Measurements from ENCODE around the gene GSN. TPM values are rescaled to one million over a fixed set of nuclear protein-coding genes. Genes with fewer than 3 reads are reported as not detected.
A peak's percentile ranks its signal among the peaks of the same experiment; 100 is the strongest.

GSN gene
- polyA plus RNA-seq, 3 donors: 67.4 to 187 (median 95.8) TPM

- Mint-ChIP-seq H3K9me3 (peaks cover 0 to 13% (median 6%) of the 10 kb centered on the region in 7 donors), H3K27ac (no peak overlapping the region), H3K36me3 (peaks cover 0 to 8% of the 10 kb centered on the region in 2 donors), H3K4me3 (no peak overlapping the region), H3K4me1 (peaks cover 18% of the 10 kb centered on the region), H3K27me3 (ENCODE audit: low read depth in 3 of 3) (no peaks in the 10 kb centered on the region)
- Histone ChIP-seq H3K27ac (ENCODE audit: low read depth in 1 of 2, low read length in 2 of 2) (no peak overlapping the region), H3K27me3 (ENCODE audit: control insufficient read depth in 2 of 2, insufficient read depth in 2 of 2, low read length in 2 of 2) (no peaks in the 10 kb centered on the region), H3K4me2 (replicated peaks; ENCODE audit: extremely low read depth, low read length, poor library complexity, severe bottlenecking) (no peak overlapping the region), H3K9ac (ENCODE audit: insufficient read depth, low read length, poor library complexity, severe bottlenecking) (no peak overlapping the region), H3K79me2 (ENCODE audit: insufficient read depth, low read length) (no peaks in the 10 kb centered on the region), H4K20me1 (ENCODE audit: insufficient read depth, low read length) (no peaks in the 10 kb centered on the region), H2AFZ (ENCODE audit: insufficient read depth, low read depth, low read length, poor library complexity, severe bottlenecking) (no peak overlapping the region), H3K4me1 (ENCODE audit: control insufficient read depth in 1 of 2, insufficient read depth in 2 of 2, low read length in 2 of 2) (peaks cover 12 to 15% of the 10 kb centered on the region in 2 donors), H3K36me3 (replicated peaks in 1 of 2; ENCODE audit: control insufficient read depth in 1 of 2, insufficient read depth in 2 of 2, low read length in 2 of 2) (no peaks in the 10 kb centered on the region), H3K9me3 (replicated peaks in 1 of 2; ENCODE audit: control insufficient read depth in 1 of 2, insufficient read depth in 1 of 2, low read length in 2 of 2) (peaks cover 4 to 5% of the 10 kb centered on the region in 2 donors), H3K4me3 (replicated peaks in 1 of 3; ENCODE audit: low read depth in 2 of 3, low read length in 3 of 3) (no peak overlapping the region)
- DNase-seq: no peak
- TF ChIP-seq, protein P1, sequence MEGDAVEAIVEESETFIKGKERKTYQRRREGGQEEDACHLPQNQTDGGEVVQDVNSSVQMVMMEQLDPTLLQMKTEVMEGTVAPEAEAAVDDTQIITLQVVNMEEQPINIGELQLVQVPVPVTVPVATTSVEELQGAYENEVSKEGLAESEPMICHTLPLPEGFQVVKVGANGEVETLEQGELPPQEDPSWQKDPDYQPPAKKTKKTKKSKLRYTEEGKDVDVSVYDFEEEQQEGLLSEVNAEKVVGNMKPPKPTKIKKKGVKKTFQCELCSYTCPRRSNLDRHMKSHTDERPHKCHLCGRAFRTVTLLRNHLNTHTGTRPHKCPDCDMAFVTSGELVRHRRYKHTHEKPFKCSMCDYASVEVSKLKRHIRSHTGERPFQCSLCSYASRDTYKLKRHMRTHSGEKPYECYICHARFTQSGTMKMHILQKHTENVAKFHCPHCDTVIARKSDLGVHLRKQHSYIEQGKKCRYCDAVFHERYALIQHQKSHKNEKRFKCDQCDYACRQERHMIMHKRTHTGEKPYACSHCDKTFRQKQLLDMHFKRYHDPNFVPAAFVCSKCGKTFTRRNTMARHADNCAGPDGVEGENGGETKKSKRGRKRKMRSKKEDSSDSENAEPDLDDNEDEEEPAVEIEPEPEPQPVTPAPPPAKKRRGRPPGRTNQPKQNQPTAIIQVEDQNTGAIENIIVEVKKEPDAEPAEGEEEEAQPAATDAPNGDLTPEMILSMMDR (IDR thresholded peaks at IDR 0.05): no peak
- intact Hi-C loops (cut with micrococcal nuclease): loop anchor here in 1 of 2 donors (5.0 kb wide), 1 partner anchor 32 kb away; no protein-coding TSS in a partner anchor
- no CpG with 5 or more reads among the region's 5 CpGs for WGBS (ENCODE audit: insufficient coverage)
Observed at GRCh38 chr9:121239851-121240250, 28.1 kb upstream of the GSN start.

- DNase-seq: no peak
- H3K27ac ChIP-seq (ENCODE audit: low read depth in 1 of 2, low read length in 2 of 2): no peak overlapping the region
- no peak overlapping the region for H3K4me2 ChIP-seq (replicated peaks; ENCODE audit: extremely low read depth, low read length, poor library complexity, severe bottlenecking)
- Mint-ChIP-seq H3K4me3 (no peak overlapping the region), H3K27ac (peak overlapping the region in 1 of 7 donors; percentile 28), H3K4me1 (peaks cover 16% of the 10 kb centered on the region), H3K9me3 (peaks cover 0 to 13% (median 6%) of the 10 kb centered on the region in 7 donors), H3K36me3 (peaks cover 0 to 8% of the 10 kb centered on the region in 2 donors), H3K27me3 (ENCODE audit: low read depth in 3 of 3) (no peaks in the 10 kb centered on the region)
- intact Hi-C loops (cut with micrococcal nuclease): no loop called here
- H4K20me1 ChIP-seq (ENCODE audit: insufficient read depth, low read length): no peaks in the 10 kb centered on the region
- no peaks in the 10 kb centered on the region for H3K36me3 ChIP-seq (replicated peaks in 1 of 2; ENCODE audit: control insufficient read depth in 1 of 2, insufficient read depth in 2 of 2, low read length in 2 of 2)
- H3K79me2 ChIP-seq (ENCODE audit: insufficient read depth, low read length): no peaks in the 10 kb centered on the region
- H3K4me3 ChIP-seq (replicated peaks in 1 of 3; ENCODE audit: low read depth in 2 of 3, low read length in 3 of 3): no peak overlapping the region
- no peak overlapping the region for H3K9ac ChIP-seq (ENCODE audit: insufficient read depth, low read length, poor library complexity, severe bottlenecking)
- no peaks in the 10 kb centered on the region for H3K27me3 ChIP-seq (ENCODE audit: control insufficient read depth in 2 of 2, insufficient read depth in 2 of 2, low read length in 2 of 2)
- peaks cover 4 to 5% of the 10 kb centered on the region in 2 donors for H3K9me3 ChIP-seq (replicated peaks in 1 of 2; ENCODE audit: control insufficient read depth in 1 of 2, insufficient read depth in 1 of 2, low read length in 2 of 2)
- peaks cover 9 to 11% of the 10 kb centered on the region in 2 donors for H3K4me1 ChIP-seq (ENCODE audit: control insufficient read depth in 1 of 2, insufficient read depth in 2 of 2, low read length in 2 of 2)
- 90% methylated on average over 4 of the region's 6 CpGs for WGBS (ENCODE audit: insufficient coverage)
- no peak overlapping the region for H2AFZ ChIP-seq (ENCODE audit: insufficient read depth, low read depth, low read length, poor library complexity, severe bottlenecking)
- TF ChIP-seq, protein P1 (IDR thresholded peaks at IDR 0.05): no peak
Observed at GRCh38 chr9:121240472-121241135, 27.4 kb upstream of the GSN start.

All from CD14-positive monocyte (primary cell).